Upper lobe of left lung (tissue), 6 donors: ENCODE data around the gene PGBD5. TPM values are rescaled to one million over a fixed set of nuclear protein-coding genes. Genes with fewer than 3 reads are reported as not detected.

Experiments used
- ATAC-seq, 2 donors: fragments of 200-7000 bp; cut with Tn5 transposase; one replicate each; pipeline ENCODE4 v1.9.1; 2022; ENCODE audit warnings: mild to moderate bottlenecking in 2 of 2, moderate library complexity in 2 of 2; ENCODE audit not compliant: low FRiP score in 2 of 2
- DNase-seq, 2 donors: peaks; one replicate each; pipeline ENCODE4 v3.0.0-alpha.2; 2019 to 2020
- H3K27ac ChIP-seq, 4 donors: fragments of 200-600 bp; sonication (generic); one replicate each; pipeline ENCODE4 v1.5.1; 2016 to 2019
- H3K27me3 ChIP-seq, 4 donors: fragments of 200-600 bp; sonication (generic); one replicate each; pipeline ENCODE4 v1.5.1; 2017 to 2019
- H3K36me3 ChIP-seq, 4 donors: fragments of 200-600 bp; sonication (generic); one replicate each; pipeline ENCODE4 v1.5.1; 2016 to 2019
- H3K4me1 ChIP-seq, 4 donors: fragments of 200-600 bp; sonication (generic); one replicate each; pipeline ENCODE4 v1.5.1; 2018 to 2019
- H3K4me3 ChIP-seq, 4 donors: fragments of 200-600 bp; sonication (generic); one replicate each; pipeline ENCODE4 v1.5.1; 2017 to 2019; ENCODE audit warnings: mild to moderate bottlenecking in 2 of 4, moderate library complexity in 1 of 4
- H3K9me3 ChIP-seq, 4 donors: fragments of 200-600 bp; sonication (generic); one replicate each; pipeline ENCODE4 v1.5.1; 2018 to 2019
- EP300 ChIP-seq, 4 donors: sonication (generic); formaldehyde crosslinking; IDR thresholded peaks; one replicate each; pipeline ENCODE4 v1.5.1; 2017; ENCODE audit warnings: antibody characterized with exemption in 4 of 4, control low read depth in 2 of 4
- POLR2A ChIP-seq, 4 donors: fragments of 450-650 bp; IDR thresholded peaks; one replicate each; pipeline ENCODE4 v1.5.1; 2016 to 2017; ENCODE audit warnings: antibody characterized with exemption in 4 of 4, mild to moderate bottlenecking in 2 of 4
- POLR2AphosphoS5 ChIP-seq, 2 donors: sonication (generic); formaldehyde crosslinking; IDR thresholded peaks; one replicate each; pipeline ENCODE4 v1.5.1; 2017; ENCODE audit warnings: antibody characterized with exemption in 2 of 2
- WGBS, 2 donors: methylation state at CpG; one replicate each; pipeline ENCODE4 v1.1.5; 2017 to 2018; 5-methylcytosine and 5-hydroxymethylcytosine counted together
- total RNA-seq, 6 donors: library from RNA; depleted of rRNA in 4 of 6; stranded (reverse); fragments of >200 nt in 4 of 6; gene quantifications; one replicate each; pipeline versions ENCODE4 v1.1.0 to v1.2.1, GENCODE V29; 2016 to 2021
- TF ChIP-seq, protein P1 (sequence below), 6 experiments: fragments of 450-650 bp in 4 of 6; fragments of 200-600 bp in 2 of 6; sonication (generic) in 2 of 6; IDR thresholded peaks; one replicate each; pipeline ENCODE4 v1.5.1; 2016 to 2019; ENCODE audit warnings: antibody characterized with exemption in 6 of 6
- donor health status: DM: no; HTN: no; CAD: no; lungs with moderate emphysema.
- donor health status: DM: no; HTN: yes; CAD: no; lungs with severe emphysema.

Gene PGBD5
- total RNA-seq, 6 donors from 2014 or later = 0.78 to 5.0 (median 3.9) TPM

DNA sequence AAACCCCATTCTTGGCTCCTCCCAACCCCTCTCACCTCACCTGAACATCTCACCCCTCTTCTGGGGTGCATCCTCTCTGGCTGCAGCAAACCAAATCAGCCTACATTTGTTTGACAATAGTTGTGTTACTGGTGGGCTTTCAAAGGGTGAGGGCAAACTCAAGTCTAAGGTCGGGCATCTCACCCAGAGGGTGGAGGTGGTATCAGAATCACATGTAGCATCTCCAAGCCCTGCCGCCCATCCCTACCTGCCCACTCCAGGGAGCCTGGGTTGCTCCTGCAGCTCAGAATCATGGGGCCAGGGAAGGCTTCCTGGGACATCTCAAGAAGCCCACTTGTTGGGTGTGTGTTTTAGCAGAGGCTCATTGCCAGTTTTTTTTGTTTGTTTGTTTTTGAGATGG, 35.8 kb downstream of the PGBD5 start:
- TF ChIP-seq, protein P1, sequence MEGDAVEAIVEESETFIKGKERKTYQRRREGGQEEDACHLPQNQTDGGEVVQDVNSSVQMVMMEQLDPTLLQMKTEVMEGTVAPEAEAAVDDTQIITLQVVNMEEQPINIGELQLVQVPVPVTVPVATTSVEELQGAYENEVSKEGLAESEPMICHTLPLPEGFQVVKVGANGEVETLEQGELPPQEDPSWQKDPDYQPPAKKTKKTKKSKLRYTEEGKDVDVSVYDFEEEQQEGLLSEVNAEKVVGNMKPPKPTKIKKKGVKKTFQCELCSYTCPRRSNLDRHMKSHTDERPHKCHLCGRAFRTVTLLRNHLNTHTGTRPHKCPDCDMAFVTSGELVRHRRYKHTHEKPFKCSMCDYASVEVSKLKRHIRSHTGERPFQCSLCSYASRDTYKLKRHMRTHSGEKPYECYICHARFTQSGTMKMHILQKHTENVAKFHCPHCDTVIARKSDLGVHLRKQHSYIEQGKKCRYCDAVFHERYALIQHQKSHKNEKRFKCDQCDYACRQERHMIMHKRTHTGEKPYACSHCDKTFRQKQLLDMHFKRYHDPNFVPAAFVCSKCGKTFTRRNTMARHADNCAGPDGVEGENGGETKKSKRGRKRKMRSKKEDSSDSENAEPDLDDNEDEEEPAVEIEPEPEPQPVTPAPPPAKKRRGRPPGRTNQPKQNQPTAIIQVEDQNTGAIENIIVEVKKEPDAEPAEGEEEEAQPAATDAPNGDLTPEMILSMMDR (IDR thresholded peaks at IDR 0.05) = no peak
- TF ChIP-seq EP300 (IDR thresholded peaks at IDR 0.05) (no peak), POLR2A (IDR thresholded peaks at IDR 0.05) (no peak), POLR2AphosphoS5 (IDR thresholded peaks at IDR 0.05) (no peak)
- H3K27me3 ChIP-seq = no peaks in the 10 kb centered on the region
- H3K36me3 ChIP-seq = no peaks in the 10 kb centered on the region
- ATAC-seq = no peak
- no peaks in the 10 kb centered on the region for H3K9me3 ChIP-seq
- no peaks in the 10 kb centered on the region for H3K4me1 ChIP-seq
- H3K27ac ChIP-seq = no peak overlapping the region
- H3K4me3 ChIP-seq = no peak overlapping the region
- no peak for DNase-seq
- 83 to 90% methylated on average over 1 to 2 of the region's 2 CpGs for WGBS, 2 donors

DNA sequence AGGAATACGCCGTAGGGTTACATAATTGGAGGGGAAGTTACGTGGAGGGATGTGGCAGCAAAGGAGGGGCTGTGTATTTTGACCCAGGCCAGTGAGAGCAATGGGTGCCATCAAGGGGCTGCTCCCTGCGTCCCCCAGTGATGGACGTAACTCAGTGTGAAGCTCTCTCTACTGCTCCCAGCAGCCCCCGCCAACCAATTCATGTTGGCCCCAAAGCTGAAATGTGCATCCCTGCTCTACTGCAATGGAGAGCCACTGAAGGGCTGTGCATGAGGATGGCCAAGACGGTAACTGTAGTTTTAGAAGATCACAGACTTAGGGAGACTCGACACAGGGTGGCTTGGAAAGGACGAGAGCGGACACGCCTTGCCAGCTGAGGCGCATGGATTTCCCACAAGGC, 38.3 kb downstream of the PGBD5 start:
- WGBS, 2 donors = 94 to 96% methylated on average over 11 to 12 of the region's 12 CpGs
- ATAC-seq (no peak), DNase-seq (no peak)
- Histone ChIP-seq H3K4me1 (no peaks in the 10 kb centered on the region), H3K36me3 (no peaks in the 10 kb centered on the region), H3K27me3 (no peaks in the 10 kb centered on the region), H3K9me3 (no peaks in the 10 kb centered on the region), H3K27ac (no peak overlapping the region), H3K4me3 (no peak overlapping the region)
- TF ChIP-seq EP300 (IDR thresholded peaks at IDR 0.05) = no peak
- TF ChIP-seq POLR2AphosphoS5 (IDR thresholded peaks at IDR 0.05) = no peak
- TF ChIP-seq, protein P1 (IDR thresholded peaks at IDR 0.05) = no peak
- no peak for TF ChIP-seq POLR2A (IDR thresholded peaks at IDR 0.05)

DNA sequence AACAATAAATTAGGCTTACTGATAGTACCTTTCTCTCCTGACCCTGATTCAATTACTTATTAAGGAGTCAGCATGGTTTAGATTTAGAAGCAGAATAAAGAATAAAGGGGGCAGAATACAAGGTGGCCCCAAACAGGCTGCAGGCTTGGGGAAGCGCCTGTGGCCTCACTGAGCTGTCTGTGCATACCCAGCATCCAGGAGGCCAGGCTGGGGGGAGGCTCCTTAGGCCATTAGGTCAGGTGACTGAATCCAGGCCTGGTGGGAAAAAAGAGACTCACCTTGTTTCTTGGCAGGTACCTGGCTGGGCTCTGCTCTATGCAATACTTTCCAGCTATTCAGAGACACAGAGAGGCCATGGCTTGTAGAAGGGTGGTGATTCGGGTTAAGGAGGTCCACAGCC, 38.8 kb downstream of the PGBD5 start:
- Histone ChIP-seq H3K4me3 (no peak overlapping the region), H3K27ac (no peak overlapping the region), H3K36me3 (no peaks in the 10 kb centered on the region), H3K9me3 (no peaks in the 10 kb centered on the region), H3K4me1 (peaks cover 0 to 2% (median 0%) of the 10 kb centered on the region in 4 donors), H3K27me3 (no peaks in the 10 kb centered on the region)
- 81 to 94% methylated on average over 2 of the region's 2 CpGs for WGBS, 2 donors
- no peak for DNase-seq
- no peak for TF ChIP-seq EP300 (IDR thresholded peaks at IDR 0.05)
- TF ChIP-seq POLR2AphosphoS5 (IDR thresholded peaks at IDR 0.05) = no peak
- no peak for TF ChIP-seq POLR2A (IDR thresholded peaks at IDR 0.05)
- TF ChIP-seq, protein P1 (IDR thresholded peaks at IDR 0.05) = no peak
- no peak for ATAC-seq

DNA sequence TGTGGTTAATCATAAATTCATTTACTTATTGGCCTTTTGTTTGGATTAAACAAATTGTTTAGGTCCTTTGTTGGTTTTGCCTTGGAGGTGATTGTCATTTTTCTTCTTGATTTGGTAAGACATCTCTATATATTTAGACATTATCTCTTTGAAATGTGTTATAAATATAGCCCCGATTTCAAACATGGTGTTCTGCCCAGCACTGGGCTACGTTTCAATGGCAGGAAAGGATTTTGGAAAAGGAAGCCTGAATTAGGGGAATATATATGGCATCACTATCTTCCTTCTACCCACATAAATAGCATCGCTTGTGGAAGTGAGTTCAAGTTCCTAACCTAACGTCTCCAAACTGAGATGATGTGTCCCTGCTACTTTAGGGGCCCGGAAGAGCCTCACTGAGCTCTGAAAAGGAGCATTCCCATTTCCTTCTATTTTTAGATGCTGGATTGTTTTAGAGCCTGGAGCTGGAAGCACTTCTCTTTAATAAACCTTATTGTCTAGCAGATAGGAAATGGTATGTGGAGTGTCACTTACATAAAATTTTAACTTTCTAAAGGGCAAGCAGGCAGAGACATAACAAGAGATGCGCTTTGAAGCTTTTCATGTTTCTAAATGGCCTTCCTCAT, 39.4 kb downstream of the PGBD5 start:
- 67 to 73% methylated on average over 6 of the region's 6 CpGs for WGBS, 2 donors
- H3K27me3 ChIP-seq = no peaks in the 10 kb centered on the region
- DNase-seq (no peak), ATAC-seq (no peak)
- H3K36me3 ChIP-seq = no peaks in the 10 kb centered on the region
- no peaks in the 10 kb centered on the region for H3K9me3 ChIP-seq
- H3K4me3 ChIP-seq = no peak overlapping the region
- H3K4me1 ChIP-seq = peaks cover 0 to 3% (median 1%) of the 10 kb centered on the region in 4 donors
- TF ChIP-seq POLR2A (IDR thresholded peaks at IDR 0.05) = no peak
- TF ChIP-seq EP300 (IDR thresholded peaks at IDR 0.05) = no peak
- TF ChIP-seq POLR2AphosphoS5 (IDR thresholded peaks at IDR 0.05) = no peak
- TF ChIP-seq, protein P1 (IDR thresholded peaks at IDR 0.05) = no peak
- H3K27ac ChIP-seq = no peak overlapping the region

DNA sequence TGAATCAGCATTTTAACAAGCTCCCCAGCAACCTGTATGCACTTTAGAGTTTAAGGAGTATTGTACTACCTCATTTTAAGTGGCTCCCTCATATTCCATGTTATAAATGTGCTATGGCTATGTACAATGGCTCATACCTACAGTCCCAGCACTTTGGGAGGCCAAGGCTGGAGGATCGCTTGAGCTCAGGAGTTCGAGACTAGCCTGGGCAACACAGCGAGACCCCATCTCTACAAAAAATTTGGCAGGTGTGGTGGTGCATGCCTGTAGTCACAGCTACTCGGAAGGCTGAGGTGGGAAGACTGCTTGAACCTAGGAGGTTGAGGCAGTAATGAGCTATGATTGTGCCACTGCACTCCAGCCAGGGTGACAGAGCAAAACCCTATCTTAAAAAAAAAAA, 40.2 kb downstream of the PGBD5 start:
- no peaks in the 10 kb centered on the region for H3K9me3 ChIP-seq
- no peaks in the 10 kb centered on the region for H3K36me3 ChIP-seq
- peaks cover 2 to 11% (median 9%) of the 10 kb centered on the region in 4 donors for H3K4me1 ChIP-seq
- H3K4me3 ChIP-seq = no peak overlapping the region
- no peak overlapping the region for H3K27ac ChIP-seq
- DNase-seq (no peak), ATAC-seq (no peak)
- no peaks in the 10 kb centered on the region for H3K27me3 ChIP-seq
- 89 to 95% methylated on average over 4 of the region's 4 CpGs for WGBS, 2 donors
- TF ChIP-seq POLR2A (IDR thresholded peaks at IDR 0.05) = no peak
- TF ChIP-seq, protein P1 (IDR thresholded peaks at IDR 0.05) = no peak
- no peak for TF ChIP-seq POLR2AphosphoS5 (IDR thresholded peaks at IDR 0.05)
- TF ChIP-seq EP300 (IDR thresholded peaks at IDR 0.05) = no peak
